ENCODE measurements around the gene DVL1. TPM values are rescaled to one million over a fixed set of nuclear protein-coding genes. Genes with fewer than 3 reads are reported as not detected.

Gene DVL1
- total and polyA plus RNA-seq, 2 of the 13 experiments (the other 11 are each of a cell fraction or from before 2014, with no cell fraction given) = 30.8 to 60.4 TPM

- TF ChIP-seq ZNF609 (CRISPR knock-in tag; IDR thresholded peaks at IDR 0.05; ENCODE audit: borderline replicate concordance) (peak; percentile 46; the same call in 1 of the 2 replicates), ZSCAN22 (CRISPR knock-in tag; IDR thresholded peaks at IDR 0.05) (no peak), ZMAT3 (CRISPR knock-in tag; conservative IDR thresholded peaks at IDR 0.05) (peak; percentile 64; the same call in 1 of the 2 replicates), JUNB (CRISPR knock-in tag; IDR thresholded peaks at IDR 0.05; ENCODE audit: borderline replicate concordance) (no peak), ZNF160 (CRISPR knock-in tag; IDR thresholded peaks at IDR 0.05) (0 out of 2 replicates have a peak, but pooled peaks have one; percentile 41), ZNF556 (CRISPR knock-in tag; IDR thresholded peaks at IDR 0.05; ENCODE audit: borderline replicate concordance) (peak; percentile 71; the same call in 1 of the 2 replicates), PBX2 (CRISPR knock-in tag; IDR thresholded peaks at IDR 0.05) (no peak), RXRA (CRISPR knock-in tag; IDR thresholded peaks at IDR 0.05) (peak; percentile 55; the same call in 1 of the 2 replicates), HMGA1 (CRISPR knock-in tag; conservative IDR thresholded peaks at IDR 0.05) (no peak), ZNF800 (CRISPR knock-in tag; IDR thresholded peaks at IDR 0.05) (no peak), MEF2D (CRISPR knock-in tag; IDR thresholded peaks at IDR 0.05) (no peak), ZKSCAN5 (CRISPR knock-in tag; IDR thresholded peaks at IDR 0.05) (peak; percentile 74), ZNF598 (CRISPR knock-in tag; IDR thresholded peaks at IDR 0.05; ENCODE audit: borderline replicate concordance) (no peak), ZNF496 (CRISPR knock-in tag; IDR thresholded peaks at IDR 0.05; ENCODE audit: insufficient replicate concordance) (no peak), ZNF562 (CRISPR knock-in tag; IDR thresholded peaks at IDR 0.05; ENCODE audit: borderline replicate concordance) (no peak), ARID2 (CRISPR knock-in tag; IDR thresholded peaks at IDR 0.05; ENCODE audit: borderline replicate concordance) (no peak), NFKBIZ (CRISPR knock-in tag; IDR thresholded peaks at IDR 0.05) (no peak), IKZF5 (CRISPR knock-in tag; IDR thresholded peaks at IDR 0.05) (no peak), GPN1 (CRISPR knock-in tag; IDR thresholded peaks at IDR 0.05; ENCODE audit: borderline replicate concordance) (no peak), FOSL2 (CRISPR knock-in tag; IDR thresholded peaks at IDR 0.05) (no peak; the same call in 1 of the 2 replicates)
These were observed 61.7 kb downstream of the DVL1 start (continued) for GRCh38 chr1:1287288-1288110.

Measured in HepG2 (cell line).